ENCODE data around the gene ARHGAP42.

The ARHGAP42 gene

GRCh38 chr11:100791860-100792259, 104.8 kb downstream of the ARHGAP42 start:
- DNase-seq: no peak

DNA sequence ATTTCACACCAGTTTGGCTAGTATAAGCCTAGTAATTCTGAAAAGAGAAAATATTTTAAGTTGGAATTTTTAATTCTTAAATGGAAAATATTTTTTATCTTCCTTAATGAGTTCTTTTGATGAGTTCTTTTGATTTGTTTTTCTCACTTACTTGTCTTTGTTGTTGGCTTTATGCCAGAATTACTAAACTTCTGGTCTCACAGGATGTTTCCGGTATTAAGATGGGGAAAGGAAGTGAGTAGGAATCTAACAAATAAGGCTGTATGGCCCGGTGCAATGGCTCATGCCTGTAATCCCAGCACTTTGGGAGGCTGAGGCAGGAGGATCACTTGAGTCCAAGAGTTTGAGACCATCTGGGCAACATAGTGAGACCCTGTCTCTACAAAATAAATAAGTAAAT, 106.4 kb downstream of the ARHGAP42 start:
- DNase-seq: no peak

DNA sequence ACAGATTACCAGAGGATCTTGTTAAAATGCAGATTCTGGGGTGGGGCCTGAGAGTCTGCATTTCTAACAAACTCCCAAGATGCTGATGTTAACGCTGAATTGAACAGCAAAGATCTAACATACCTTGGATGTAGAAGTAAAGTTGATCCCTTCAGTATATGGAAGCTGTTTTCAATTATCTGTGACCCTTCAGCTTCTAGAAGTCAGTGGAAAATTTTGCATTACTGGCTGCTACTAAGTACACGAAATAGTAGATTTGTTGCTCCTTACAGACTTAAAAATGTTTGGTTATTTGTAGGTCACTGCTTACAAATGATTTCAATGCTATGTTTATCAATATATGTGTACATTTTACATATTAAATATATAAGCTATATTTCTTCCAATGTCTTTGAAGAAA, 107.4 kb downstream of the ARHGAP42 start:
- no peak for DNase-seq

DNA sequence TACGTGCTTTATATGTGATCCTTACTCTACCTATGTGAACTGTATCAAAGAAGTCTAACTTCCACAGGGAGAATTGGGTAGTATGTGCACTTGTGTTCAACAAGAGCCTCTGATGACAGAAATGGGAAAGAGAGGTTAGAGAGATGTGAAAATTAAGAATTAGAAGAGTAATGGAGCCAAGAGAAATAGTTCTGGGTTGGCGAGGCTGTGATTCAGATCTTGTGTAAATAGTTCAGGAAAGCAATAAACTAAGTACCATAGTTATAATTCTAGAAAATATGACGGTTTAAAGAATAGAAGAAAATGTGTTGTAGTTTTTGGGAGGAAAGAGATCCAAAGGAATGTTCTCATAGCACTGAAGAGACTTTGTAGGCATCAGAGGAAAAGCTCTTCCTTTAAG, 112.4 kb downstream of the ARHGAP42 start:
- DNase-seq: no peak

DNA sequence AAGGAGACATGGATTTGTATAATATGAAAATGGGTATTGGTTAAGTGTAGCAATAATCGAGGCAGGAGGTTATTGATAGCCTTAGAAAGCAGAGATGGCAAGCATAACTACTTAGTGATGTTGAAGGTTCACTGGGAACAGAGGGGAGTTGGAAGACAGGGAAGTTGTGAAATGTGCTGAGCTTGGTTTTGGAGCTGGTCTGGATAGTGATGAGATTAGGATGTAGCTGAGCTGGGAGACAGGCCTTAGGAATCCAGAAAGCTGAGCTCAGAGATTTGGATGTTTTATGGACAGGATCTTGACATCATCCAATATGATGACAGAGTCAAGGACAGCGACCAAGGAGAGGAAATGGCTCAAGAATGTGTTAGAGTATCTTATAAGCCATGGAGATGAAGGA, 113.1 kb downstream of the ARHGAP42 start:
- DNase-seq: no peak

GRCh38 chr11:100801225-100801999, 114.3 kb downstream of the ARHGAP42 start:
- DNase-seq: no peak

DNA sequence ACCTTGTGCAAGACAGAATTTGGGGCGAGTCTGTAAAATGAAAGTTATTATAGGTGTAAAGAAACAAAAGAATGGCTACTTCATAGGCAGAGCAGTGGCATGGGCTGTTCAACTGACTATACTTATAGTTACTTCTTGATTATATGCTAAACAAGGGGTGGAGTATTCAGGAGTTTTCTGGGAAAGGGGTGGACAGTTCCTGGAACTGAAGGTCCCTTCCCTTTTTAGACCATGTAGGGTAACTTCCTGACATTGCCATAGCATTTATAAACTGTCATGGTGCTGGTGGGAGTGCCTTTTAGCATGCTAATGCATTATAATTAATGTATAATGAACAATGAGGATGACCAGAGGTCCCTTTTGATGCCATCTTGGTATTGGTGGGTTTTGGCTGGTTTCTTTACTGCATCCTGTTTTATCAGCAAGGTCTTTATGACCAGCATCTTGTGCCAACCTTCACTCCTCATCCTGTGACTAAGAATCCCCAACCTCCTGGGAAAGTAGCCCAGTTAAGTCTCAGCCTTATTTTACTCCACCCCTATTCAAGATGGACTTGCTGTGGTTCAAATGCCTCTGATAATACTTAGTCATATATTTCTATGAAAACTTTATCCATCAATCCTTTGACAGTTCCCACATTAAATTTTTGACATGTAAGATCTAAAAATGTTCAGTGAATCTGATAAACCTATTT, 118.6 kb downstream of the ARHGAP42 start:
- DNase-seq: no peak

GRCh38 chr11:100806296-100806695, 119.2 kb downstream of the ARHGAP42 start:
- DNase-seq: no peak

DNA sequence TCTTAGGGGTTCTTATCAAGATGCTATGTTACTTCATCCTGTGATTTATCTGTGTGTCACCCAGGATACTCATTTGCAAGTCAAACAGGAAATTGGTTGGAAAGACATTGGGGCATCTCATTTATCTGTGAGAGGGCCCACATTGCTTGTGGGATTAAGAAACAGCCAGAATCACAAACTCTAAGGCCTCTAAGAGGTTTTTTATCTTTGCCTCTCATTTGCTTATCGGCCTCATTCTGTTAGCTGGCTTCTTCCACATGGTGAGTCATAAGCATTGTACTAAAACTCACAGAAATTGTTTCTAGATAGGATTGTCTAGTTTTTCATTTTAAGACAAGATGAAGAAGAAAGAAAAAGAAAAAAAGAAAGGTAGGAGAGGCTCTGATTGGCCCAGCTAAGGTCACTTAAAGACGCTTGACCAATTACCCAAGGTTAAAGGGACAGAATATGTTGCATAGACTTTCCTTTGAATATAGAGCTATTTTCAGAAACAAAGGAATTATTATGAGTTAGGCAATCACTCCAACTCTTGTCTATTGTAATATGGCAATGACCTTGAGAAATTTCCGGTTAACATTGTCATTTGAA, 121.9 kb downstream of the ARHGAP42 start:
- DNase-seq: no peak

GRCh38 chr11:100810146-100810545, 123.1 kb downstream of the ARHGAP42 start:
- DNase-seq: no peak

- no peak for DNase-seq
Measured at GRCh38 chr11:100810666-100811065, 123.6 kb downstream of the ARHGAP42 start.

- no peak for DNase-seq
Measured at GRCh38 chr11:100812517-100812916, 125.4 kb downstream of the ARHGAP42 start.

DNA sequence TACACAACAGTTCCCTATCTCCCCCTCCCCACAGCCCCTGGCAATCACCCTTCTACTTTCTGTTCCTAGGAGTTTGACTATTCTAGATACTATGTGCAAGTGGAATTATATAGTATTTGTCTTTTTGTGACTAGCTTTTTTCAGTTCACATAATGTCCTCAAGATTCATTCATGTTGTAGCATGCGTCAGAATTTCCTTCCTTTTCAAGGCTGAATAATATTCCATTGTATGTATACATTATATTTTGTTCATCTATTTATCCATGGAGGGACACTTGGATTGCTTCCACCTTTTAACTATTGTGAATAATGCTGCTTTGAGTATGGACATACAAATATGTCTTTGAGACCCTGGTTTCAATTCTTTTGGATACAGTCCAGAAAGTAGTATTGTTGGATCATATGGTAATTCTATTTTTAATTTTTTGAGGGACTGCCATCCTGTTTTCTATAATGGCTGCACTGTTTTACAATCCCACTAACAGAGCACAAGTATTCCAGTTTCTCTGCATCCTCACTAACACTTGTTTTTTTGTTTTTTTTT, 128.8 kb downstream of the ARHGAP42 start:
- DNase-seq: no peak

DNA sequence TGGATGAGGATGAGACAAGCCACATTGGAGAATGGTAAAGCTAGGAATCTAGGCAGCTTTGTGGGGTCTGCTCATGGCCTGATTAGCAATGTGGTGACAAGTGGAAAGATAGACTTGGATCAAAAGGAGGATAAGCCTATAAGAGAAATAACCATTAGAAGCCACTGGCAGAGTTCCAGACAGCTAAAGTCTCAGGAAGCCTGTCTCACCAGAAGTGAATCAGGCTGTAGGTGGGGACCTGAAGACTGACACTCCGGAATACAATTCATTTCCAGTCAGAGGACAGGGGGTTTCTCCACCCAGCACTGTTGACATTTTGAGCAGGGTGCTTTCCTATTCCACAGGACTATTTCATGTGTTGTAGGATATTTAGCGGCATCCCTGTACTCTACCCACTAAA, 129.7 kb downstream of the ARHGAP42 start:
- DNase-seq: no peak

DNA sequence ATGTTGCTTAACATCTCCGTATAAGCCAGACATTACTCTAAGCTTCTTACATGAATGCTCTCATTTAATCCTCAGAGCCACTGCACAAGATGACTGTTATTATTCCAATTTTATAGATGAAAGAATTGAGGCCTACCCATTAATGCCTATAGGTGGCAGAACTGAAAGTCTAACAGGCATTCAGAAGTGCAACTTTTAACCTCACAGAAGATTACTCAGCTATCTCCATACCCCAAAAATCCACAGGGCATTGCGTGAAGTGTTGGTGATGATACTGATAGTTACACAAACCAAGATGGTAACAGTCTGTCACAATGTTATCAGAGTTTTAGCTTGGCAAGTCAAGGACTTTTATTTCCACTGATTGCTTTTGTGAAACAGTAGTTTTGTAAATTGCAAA, 130.5 kb downstream of the ARHGAP42 start:
- no peak for DNase-seq

GRCh38 chr11:100820621-100821020, 133.5 kb downstream of the ARHGAP42 start:
- no peak for DNase-seq

GRCh38 chr11:100821198-100821597, 134.1 kb downstream of the ARHGAP42 start:
- DNase-seq: no peak

DNA sequence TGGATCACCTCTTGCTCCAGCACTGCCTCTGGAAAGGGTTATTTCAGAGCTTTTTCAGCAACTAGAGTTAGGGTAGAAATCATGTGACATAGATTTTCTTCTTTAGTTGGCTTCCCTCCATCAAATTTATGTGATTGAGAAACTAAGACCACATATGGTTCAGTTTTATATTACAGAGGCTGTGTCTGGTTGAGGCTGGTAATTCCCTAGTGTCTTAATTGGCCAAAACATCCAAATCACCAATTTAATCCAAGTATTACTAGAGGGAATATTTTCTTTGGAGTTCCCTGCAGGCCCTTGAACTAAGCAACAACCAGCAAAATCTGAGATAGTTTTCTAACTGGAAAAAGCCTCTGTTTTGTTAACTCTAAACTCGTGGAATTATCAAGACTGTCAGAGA, 136.3 kb downstream of the ARHGAP42 start:
- no peak for DNase-seq

DNA sequence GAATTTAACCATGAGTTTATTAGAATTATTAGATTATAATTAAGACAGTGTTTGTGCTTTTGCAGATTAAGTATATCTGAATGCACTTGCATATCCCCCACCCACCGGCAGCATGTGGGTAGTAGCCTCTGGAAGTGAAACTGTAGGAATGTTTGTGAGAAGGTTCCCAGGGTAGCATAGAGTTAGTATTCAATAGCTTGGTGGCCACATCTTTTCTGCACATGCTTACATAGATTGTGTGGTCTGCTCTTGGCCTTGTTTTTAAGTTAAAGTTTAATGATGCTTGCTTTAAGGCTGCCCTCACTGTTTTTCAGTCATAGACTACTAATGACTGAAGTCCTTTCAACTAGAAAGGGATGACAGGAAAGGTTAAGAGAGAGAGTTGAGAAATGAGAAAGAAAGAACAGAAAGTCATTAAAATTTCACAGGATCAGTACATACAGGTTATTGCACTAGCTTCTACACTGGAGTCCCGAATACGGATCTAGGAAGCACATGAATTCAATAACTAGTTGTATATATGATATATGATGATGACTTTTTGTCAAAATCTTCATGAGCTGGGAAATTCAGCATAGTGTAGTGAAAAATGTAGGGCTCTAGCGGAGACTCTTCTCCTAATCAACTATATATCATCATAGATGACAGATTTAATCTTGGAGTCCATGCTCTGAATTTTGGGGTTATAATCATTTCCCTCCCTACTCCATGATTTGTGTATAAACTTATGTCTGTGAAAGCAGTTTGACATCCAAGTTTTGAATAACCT, 137.1 kb downstream of the ARHGAP42 start:
- DNase-seq: no peak

DNA sequence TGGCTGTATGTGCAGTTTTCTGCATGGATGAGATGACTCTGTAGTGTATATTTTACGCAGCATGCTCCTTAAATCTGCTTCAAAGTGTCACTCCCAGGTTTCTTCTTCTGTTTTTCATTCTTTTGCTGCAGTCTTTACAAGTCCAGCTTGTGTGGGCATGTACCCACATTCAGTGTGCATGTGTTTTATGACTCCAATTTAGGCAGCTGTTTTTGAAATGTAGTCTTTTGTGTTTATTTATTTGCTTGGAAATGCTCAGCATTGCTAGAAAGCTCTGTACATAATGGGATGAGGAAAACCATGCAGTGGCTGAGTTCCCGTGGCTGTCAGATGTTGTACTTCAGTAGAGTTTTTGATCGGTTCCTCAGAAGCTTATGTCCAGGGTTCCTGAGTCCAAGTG, 138.5 kb downstream of the ARHGAP42 start:
- DNase-seq: no peak

- DNase-seq: no peak
Measured at GRCh38 chr11:100827934-100828661, 141.0 kb downstream of the ARHGAP42 start.

All from anterior cingulate cortex (tissue), 58 donors.